Dedifferentiated amniotic fluid mesenchymal stem cell (primary cell): ENCODE measurements around the gene ARSK.

Experiments
- DNase-seq: peaks from one replicate; pipeline ENCODE4 v3.0.0-alpha.2; 2016; ENCODE audit errors: extremely low spot score

Gene ARSK, protein sequence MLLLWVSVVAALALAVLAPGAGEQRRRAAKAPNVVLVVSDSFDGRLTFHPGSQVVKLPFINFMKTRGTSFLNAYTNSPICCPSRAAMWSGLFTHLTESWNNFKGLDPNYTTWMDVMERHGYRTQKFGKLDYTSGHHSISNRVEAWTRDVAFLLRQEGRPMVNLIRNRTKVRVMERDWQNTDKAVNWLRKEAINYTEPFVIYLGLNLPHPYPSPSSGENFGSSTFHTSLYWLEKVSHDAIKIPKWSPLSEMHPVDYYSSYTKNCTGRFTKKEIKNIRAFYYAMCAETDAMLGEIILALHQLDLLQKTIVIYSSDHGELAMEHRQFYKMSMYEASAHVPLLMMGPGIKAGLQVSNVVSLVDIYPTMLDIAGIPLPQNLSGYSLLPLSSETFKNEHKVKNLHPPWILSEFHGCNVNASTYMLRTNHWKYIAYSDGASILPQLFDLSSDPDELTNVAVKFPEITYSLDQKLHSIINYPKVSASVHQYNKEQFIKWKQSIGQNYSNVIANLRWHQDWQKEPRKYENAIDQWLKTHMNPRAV

DNA sequence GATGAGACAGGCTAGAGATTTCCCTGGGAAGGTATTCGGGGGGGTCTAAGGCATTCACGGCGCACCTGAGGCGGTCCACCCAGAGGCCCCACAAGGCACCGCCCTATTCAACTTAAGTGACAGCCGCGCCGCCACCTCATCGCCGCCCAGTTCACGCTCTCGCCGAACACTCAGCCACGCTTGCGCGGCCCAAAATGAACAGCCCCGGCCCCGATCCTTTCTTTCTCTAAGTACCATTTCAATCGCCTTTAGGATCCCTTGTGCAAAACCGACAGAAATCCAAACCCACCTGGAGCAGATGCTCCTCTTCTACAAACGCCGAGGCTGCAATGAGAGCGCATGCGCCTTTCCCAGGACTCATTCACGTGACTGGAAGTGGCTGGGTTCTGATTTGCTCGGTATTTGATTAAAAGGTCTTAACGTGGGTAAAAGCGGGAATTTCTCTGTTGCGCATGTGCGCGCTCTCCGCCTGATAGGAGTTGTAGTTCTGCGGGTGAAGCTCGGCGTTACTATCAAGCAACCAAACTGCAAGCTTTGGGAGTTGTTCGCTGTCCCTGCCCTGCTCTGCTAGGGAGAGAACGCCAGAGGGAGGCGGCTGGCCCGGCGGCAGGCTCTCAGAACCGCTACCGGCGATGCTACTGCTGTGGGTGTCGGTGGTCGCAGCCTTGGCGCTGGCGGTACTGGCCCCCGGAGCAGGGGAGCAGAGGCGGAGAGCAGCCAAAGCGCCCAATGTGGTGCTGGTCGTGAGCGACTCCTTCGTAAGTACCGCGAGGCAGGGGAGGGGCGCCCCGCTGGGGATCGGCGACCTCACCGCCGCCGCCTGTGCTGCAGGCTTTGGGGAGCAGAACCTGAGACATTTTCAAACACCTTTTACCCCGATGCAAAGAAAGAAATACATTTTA is at the start of gene ARSK, which contains the start of gene SKIC3:
Gene ARSK (plus strand): TSS at position 455 of the 902 bp plus-strand sequence. CDS start 178 bp downstream, at position 633.
Gene SKIC3 (minus strand): TSS at position 331 of the 902 bp plus-strand sequence. CDS start 7,827 bp downstream, outside the sequence.
- DNase-seq = peak; percentile 99

DNA sequence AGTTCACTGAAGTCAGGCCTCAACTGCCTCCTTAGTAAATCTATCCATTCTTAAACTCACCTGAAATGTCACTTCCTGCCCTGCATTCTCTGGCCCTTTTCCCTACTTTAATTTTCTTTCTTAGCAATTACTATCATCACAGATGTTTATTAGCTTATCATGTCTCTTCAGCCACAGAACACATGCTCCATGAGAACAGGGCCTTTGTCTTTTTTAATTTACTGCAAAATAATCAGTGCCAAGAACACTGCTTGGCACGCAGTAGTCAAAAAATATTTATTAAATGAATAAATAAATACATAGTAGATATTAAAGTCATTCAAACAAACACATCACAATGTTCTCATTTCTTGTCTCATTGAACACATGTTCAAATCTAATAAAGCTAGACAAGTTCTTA is 46.4 kb upstream of the ARSK start:
- DNase-seq = no peak

DNA sequence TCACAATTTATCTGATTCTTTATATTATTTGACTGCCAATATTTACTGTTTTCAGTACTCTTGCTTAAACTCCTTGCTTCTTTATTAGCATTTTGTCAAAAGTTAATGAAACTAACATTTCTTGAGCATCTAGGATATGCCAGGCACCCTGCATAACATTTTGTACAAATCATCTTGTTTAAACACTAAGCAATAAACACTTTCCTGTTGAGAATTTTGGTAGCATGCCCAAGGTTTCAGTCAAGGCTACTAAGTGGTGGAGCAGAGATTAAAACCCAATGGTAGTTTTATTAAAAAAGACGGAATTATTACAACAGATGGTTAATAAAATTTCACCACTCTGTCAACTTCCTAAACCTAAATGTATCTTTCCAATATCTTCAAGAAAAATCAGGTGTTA is 43.3 kb upstream of the ARSK start:
- DNase-seq = no peak

DNA sequence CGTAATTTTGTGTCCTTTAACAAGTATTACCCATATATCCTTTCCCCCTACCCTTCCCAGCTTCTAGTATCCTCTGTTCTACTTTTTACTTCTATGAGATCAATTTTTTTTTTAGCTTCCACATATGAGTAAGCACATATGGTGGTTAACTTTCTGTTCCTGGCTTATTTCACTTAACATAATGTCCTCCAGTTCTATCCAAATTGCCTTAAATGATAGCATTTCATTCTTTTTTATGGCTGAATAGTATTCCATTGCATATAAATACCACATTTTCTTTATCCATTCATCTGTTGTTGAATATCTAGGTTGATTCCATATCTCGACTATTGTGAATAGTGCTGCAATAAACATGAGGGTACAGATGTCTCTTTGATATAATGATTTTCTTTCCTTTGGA is 36.5 kb upstream of the ARSK start:
- DNase-seq = no peak

DNA sequence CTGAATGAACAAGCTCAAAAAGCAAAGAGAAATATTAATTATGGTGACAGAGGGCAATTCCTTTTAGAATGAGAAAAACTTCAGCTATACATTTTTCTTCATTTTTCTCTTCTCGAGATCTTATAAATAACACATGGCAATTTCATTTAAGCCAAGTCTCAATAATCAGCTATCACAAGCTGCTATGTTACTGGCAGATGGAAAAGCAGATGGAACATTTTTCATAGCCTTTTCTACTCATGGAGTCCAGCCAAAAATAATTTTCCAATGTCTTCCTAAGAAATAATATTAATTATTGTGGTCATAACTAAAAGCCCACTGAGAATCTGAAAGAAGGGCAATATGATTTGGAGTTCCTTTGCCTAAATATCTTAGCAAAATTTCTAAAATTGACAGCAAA is 35.8 kb upstream of the ARSK start:
- no peak for DNase-seq

DNA sequence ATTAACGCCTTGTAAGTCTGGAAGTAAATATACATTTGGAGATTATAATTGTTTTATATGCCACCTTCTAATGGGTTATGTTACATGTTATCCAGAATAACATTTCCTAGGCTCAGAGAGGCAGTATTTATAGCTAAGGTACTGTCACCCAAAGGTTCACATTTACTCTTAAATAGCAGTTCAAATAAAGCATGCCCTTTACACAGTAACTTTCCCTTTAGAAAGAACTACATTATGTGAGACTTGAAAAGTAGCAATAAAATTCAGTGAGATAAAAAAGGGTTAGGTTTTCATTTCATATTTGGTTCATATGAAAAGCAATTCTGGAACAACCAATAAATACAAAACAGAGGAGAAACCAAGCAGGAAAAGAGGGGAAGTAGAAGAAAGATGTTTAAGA is 35.2 kb upstream of the ARSK start:
- no peak for DNase-seq

DNA sequence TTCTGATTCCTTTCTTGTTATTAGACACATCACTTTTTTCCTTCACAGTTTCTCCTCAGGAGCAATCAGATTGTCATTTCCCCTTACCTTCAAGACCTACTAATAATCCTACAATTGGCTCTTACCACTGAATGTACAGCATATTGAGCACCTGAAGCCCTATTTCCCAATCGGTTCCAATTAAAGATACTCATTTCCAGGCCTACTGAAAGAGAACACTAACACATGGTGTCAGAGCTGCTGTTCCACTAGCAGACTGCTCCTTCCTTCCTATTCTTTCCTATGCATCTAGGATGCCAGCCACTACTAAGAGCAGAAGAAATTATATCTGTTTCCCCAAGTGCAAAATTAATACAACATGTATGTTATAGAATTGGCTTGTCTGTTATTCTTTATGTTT is 34.7 kb upstream of the ARSK start:
- no peak for DNase-seq

DNA sequence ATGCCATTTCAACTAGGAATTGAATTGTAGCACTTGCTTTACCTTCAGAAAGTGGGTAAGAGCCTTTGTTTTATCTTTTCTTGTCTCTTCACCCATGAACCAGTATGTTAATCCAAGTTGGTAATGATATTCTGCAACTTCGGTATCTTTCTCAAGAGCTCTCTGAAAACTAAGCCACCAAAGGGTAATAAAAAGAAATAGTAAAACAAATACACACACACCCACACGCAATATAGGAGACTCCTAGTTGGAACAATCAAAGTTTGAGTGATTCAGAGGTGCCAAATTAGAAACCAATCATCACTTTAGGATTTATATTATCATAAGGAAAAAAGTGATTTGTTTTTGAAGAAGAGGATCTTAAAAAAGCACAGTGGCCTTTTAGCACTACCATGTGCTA is 30.5 kb upstream of the ARSK start:
- DNase-seq = no peak

DNA sequence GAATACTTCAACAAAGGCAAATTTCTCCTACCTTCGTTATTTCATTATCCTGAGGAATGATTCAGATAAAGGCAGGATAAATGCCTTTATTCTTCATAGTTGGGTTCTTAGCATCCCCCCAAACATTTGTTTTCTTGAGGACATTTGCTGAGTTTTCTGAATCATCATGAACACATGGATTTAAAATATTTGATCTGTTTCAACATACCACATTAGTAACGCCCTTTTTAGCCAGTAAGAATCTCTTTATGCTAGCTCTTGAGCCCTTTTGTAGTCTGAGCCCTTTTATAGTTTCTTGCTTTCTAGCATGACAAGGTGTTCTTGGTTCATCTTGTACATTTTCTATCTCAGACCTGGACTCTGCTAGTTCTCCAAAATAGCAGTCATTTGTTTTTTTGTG is 28.0 kb upstream of the ARSK start:
- DNase-seq = no peak

DNA sequence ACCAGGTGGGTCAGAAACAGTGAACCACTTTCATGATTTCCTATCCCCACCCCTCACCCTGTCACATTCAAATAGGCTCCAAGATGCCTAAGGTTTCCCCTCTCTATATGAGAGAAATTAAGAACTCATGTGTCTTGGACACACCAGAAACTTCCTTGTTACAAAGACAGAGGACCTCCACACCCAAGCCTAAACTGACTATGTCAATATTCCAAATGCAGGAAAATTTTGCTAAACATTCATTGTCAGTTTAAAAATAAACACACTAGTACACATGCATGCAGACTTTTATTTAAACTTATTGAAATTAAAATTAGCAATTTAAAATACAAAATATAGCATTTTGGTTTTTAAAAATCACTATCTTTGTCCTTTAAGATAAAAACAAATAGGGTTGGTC is 26.3 kb upstream of the ARSK start:
- DNase-seq = no peak

DNA sequence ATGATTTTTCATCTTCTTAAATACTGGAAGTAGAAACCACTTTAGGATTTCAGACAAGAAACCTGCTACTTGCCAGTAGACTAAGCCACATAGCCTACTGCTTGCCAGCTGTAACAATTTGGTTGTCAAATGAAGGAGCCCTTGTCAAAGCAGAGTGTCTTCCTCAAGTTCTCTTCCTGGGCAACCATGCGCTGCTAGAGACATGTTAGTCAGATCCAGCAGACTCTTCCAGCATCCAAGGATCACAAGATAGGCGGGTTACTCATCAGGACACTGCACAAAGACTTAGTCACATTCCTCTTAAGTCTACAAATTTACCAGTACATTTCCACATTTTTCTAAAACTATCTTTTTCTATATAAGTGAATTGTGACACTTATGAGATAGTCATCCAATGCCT is 24.5 kb upstream of the ARSK start:
- peak; percentile 57 for DNase-seq

DNA sequence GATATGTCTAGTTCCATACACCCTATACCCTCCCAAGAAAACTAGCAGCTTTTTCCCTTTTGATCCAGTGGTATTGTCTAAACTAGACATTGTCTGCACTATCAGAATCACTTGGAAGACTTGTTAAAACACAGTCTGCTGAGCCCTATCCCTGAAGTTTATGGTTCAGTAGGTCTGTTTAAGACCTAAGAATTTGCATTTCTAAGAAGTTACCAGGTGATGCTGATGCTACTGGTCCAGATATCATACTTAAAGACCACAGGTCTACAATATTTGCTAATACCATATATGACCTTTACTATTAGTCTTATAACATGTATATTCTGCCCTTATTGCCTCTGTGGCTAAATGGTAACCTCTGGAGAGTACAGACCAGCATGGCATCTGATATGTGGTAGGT is 23.4 kb upstream of the ARSK start:
- no peak for DNase-seq

DNA sequence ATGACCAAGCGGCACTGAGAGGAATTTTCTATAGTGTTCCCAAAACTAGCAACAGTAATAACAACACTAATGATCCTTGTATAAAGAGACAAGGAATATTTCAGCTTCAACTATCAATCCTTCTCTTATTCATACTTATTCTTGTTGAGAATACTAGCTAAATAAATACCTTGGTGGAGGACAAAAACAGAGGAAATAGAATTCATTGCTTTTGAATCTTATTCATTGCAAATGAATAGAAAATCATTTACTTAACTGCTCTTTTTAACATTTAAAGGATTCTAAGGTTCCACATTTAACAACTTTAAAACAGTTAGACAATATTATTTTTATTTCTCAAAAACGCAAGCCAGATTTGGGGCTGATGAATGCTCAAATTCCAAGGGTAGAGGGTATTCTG is 22.5 kb upstream of the ARSK start:
- DNase-seq = no peak

DNA sequence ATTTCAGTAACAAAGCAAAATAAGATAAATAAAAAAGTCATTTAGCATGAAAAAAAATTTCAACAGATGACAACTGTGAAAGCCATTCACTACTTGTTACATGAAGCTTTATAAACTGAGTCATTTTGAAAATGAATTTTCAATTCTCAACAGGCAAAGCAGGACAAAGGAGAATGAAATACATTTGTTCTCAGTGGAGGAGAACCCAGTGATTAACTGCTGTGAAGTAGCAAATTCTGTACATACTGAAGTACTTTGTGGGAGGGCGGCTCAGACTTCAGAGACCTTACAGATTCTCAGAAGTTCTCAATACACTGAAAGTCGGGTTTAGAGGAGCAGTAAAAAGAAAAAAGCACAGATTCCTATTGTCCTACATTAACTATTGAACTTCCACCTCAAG is 21.8 kb upstream of the ARSK start:
- peak; percentile 18 for DNase-seq

DNA sequence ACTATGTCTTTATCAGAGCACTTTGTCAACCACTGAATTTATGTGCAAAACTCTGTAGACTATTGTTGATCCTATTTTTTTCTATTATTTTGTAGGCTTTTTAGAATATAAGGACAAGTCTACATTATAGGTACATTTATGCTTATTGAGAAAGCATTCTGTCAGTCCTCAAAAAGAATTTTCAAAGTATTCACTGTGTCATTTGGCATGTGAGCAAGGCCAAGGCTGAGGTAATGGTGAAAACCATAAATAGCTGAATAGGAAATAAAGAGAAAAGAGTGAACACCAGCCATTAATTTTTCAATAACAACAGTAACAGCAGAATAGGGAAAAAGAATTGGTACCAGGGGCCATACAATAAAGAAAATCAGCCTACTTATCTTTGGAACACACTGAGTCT is 21.1 kb upstream of the ARSK start:
- DNase-seq = no peak

DNA sequence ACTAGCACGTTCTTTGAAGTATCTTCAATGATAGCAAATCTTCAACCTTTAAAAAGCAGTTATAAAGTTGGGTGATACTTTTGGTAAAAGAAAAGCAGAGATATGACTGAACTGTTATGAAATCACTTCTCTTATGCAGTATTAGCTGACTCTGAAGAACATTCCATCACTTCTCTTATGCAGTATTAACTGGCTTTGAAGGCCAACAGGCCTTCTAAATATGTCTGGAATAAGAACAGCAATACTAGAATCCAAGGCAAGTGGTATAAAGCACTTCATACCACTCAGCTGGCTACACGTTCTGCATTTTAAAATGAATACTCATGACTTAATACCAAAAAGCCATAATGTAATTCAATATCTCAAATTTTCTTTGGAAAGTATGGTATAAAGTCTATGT is 17.4 kb upstream of the ARSK start:
- DNase-seq = no peak

DNA sequence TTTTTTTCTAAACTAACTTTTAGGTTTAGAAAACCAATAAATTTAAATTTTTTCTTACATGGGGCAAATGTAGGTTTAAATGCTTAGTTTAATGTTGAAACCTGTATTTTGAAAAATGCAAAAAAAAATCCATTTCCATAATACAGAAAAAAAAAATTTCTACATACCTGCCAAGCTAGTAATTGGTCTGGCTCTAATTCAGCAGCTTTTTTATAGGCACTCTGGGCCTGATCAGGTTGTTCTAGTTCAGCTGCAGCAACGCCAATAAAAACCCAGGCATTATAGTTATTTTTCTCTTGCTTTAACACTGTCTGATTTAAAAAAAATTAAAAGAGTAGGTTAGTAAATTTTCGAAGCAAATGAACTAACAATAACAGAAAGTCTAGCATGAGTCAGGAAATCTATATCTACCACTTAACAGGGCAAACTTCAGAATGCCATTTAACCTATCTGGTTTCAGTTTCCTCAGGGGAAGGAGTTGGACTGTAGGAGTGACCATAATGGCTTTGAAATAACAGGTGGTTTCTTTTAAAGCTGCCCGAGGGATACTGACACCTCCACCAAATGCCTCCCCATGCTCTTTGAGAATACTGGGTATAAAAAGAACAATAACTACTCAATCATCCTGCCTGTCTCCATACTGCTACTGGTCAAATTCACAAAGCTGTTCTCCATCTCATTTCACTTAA is 11.7 kb upstream of the ARSK start:
- peak; percentile 39 for DNase-seq

DNA sequence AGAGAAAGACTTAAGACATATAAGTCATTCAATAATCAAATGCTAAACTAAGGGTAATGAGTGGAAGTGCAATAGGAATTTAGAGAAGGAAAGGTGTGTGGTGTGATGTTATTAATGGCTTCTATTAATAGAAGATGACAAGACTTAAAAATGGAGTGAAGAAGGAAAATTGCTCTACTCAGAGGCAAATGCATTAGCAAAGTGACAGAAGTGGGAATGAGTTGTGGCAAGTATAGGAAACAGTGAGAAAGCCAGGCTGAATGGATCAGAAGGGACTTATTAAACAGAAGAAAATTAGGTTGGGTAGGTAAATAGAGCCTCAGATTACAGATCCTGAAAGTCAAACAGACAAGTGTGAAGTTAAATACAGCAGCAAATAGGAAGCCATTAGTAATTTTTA is 5.9 kb upstream of the ARSK start:
- no peak for DNase-seq

DNA sequence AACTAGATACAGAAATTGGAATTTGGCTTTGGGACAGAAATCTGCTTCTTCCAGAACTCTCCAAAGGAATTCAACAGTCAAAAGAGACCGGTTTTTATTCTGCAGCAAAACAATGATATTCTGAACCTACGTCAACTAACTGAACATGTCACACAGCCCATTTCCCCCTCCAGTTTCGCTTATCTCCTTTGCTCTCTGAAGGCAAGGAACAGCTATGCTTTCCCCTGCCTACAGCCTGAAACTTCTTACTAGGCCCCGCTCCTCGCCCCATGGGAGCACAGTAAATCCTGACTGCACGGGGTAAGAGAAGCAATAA is 612 bp upstream of the ARSK start:
- DNase-seq = no peak

DNA sequence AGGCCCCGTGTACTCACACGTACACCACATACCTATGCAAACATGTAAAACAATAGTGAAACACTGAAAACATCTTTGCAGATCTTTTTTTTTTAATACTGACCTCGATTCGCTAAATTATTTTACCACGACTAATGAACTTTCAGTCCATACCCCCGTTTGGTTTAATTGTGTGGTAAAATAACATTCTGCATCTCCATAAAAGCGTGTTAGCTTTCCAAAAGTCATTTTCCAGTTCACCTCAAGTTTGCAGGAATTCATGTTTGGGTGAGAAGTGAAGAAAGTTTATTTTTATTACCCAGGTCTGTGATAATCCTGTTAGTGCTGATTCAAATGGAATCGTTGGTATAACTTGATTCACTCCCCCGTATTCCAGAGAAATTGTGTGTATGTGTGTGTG is 652 bp downstream of the ARSK start:
- DNase-seq = no peak

DNA sequence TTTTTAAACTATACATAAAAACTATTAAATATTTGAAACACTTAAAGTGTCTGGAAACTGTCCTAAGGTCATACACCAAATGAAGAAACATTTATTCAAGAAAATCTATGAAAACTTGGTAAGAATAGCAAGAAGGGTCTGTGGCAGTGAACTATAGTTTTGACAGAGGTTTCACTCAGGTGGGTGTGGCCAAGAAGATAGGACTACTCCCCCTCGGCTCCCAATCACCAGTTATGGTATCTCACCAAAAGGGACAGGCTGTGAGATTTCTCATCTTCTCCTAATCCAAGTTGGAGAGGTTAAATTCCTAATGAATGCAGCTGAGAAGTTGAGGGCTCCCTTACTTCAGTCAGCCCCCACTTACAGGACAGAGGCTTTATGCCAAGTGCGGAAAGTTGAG is 2.9 kb downstream of the ARSK start:
- DNase-seq = no peak

DNA sequence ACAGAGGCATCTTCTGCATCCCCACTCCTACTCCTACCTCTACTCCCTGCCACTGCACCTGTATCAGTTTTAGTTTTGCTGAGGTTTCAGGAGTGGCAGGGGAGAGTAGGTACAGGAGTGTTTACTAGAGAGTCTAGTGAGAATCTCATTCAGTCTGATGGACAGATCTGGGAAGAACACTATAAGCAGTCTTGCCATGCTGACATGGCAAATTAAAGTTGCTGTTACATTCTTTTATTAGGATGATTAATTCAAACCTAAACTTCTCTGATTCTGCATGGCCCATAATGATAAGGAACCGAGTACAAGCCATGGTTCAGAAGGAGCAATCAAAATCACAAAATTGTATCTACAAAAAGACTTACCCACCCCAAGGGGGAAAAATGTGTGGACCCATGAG is 7.4 kb downstream of the ARSK start:
- no peak for DNase-seq
